Raji (cell line): ENCODE measurements around the gene PTPRN2.

Experiments
- POLR2A ChIP-seq: IDR thresholded peaks from 2 replicates; pipeline ENCODE4 v1.6.1; 2011; ENCODE audit warnings: low read depth, low read length, control low read depth; ENCODE audit not compliant: insufficient read depth

Gene PTPRN2

GRCh38 chr7:158145370-158145769, 442.3 kb downstream of the PTPRN2 start:
- TF ChIP-seq POLR2A: no peak

- TF ChIP-seq POLR2A: no peak
Observed at GRCh38 chr7:158143196-158144120, 444.2 kb downstream of the PTPRN2 start.

GRCh38 chr7:158142657-158143056, 445.0 kb downstream of the PTPRN2 start:
- no peak for TF ChIP-seq POLR2A

- no peak for TF ChIP-seq POLR2A
Observed at GRCh38 chr7:158141806-158142518, 445.7 kb downstream of the PTPRN2 start.

- no peak for TF ChIP-seq POLR2A
Observed at GRCh38 chr7:158141221-158141582, 446.4 kb downstream of the PTPRN2 start.

- TF ChIP-seq POLR2A: no peak
Observed at GRCh38 chr7:158140538-158141220, 446.9 kb downstream of the PTPRN2 start.

- no peak for TF ChIP-seq POLR2A
Observed at GRCh38 chr7:158139499-158139898, 448.1 kb downstream of the PTPRN2 start.

- TF ChIP-seq POLR2A: no peak
Observed at GRCh38 chr7:158138329-158138597, 449.4 kb downstream of the PTPRN2 start.

- TF ChIP-seq POLR2A: no peak
Observed at GRCh38 chr7:158137516-158138328, 449.9 kb downstream of the PTPRN2 start.

GRCh38 chr7:158135931-158136330, 451.7 kb downstream of the PTPRN2 start:
- no peak for TF ChIP-seq POLR2A

GRCh38 chr7:158134824-158135223, 452.8 kb downstream of the PTPRN2 start:
- TF ChIP-seq POLR2A: no peak

GRCh38 chr7:158133515-158134271, 453.9 kb downstream of the PTPRN2 start:
- TF ChIP-seq POLR2A: no peak

GRCh38 chr7:158133057-158133456, 454.6 kb downstream of the PTPRN2 start:
- no peak for TF ChIP-seq POLR2A

- TF ChIP-seq POLR2A: no peak
Observed at GRCh38 chr7:158130023-158130409, 457.6 kb downstream of the PTPRN2 start.
